Progenitor cell of endocrine pancreas (in vitro differentiated cells): ENCODE results near the gene NADK. TPM values are rescaled to one million over a fixed set of nuclear protein-coding genes. Genes with fewer than 3 reads are reported as not detected.
A peak's percentile ranks its signal among the peaks of the same experiment; 100 is the strongest.

Experiments used
- DNase-seq: peaks from one replicate; pipeline ENCODE4 v3.0.0; 2021; ENCODE audit warnings: low spot score; ENCODE audit not compliant: unreplicated experiment
- H3K27ac Mint-ChIP-seq: 2 replicates; pipeline ENCODE4 v1.8.0; 2021; ENCODE audit warnings: mild to moderate bottlenecking, moderate library complexity, mixed read lengths
- H3K27me3 Mint-ChIP-seq: 2 replicates; pipeline ENCODE4 v1.8.0; 2021; ENCODE audit warnings: mixed read lengths
- H3K36me3 Mint-ChIP-seq: 2 replicates; pipeline ENCODE4 v1.8.0; 2022; ENCODE audit warnings: mixed read lengths; ENCODE audit not compliant: insufficient read depth
- H3K4me1 Mint-ChIP-seq: 2 replicates; pipeline ENCODE4 v1.8.0; 2021; ENCODE audit warnings: low read depth, mixed read lengths
- H3K4me3 Mint-ChIP-seq: 2 replicates; pipeline ENCODE4 v1.8.0; 2021; ENCODE audit warnings: low read depth, mild to moderate bottlenecking, moderate library complexity, mixed read lengths
- H3K9me3 Mint-ChIP-seq: 2 replicates; pipeline ENCODE4 v1.8.0; 2021; ENCODE audit warnings: low read depth, mixed read lengths
- CTCF ChIP-seq: fragments of 200-600 bp; sonication (generic); IDR thresholded peaks from one replicate; pipeline ENCODE4 v1.5.0; 2021; ENCODE audit warnings: antibody characterized with exemption, mild to moderate bottlenecking; ENCODE audit not compliant: unreplicated experiment
- total RNA-seq: library from RNA; stranded (reverse); gene quantifications from 2 replicates; pipeline ENCODE4 v1.2.1, GENCODE V29; 2021

NADK gene
- total RNA-seq, 1 donor from 2014 or later, result 87.8 TPM

- no peak overlapping the region for H3K4me3 Mint-ChIP-seq
- no peaks in the 10 kb centered on the region for H3K4me1 Mint-ChIP-seq
- DNase-seq, result no peak
- H3K36me3 Mint-ChIP-seq, result peaks cover 8% of the 10 kb centered on the region
- H3K9me3 Mint-ChIP-seq, result no peaks in the 10 kb centered on the region
- no peaks in the 10 kb centered on the region for H3K27me3 Mint-ChIP-seq
- no peak for TF ChIP-seq CTCF
- no peak overlapping the region for H3K27ac Mint-ChIP-seq
Measured at GRCh38 chr1:1761504-1762376, 16.5 kb downstream of the NADK start.

GRCh38 chr1:1760715-1761114, 17.6 kb downstream of the NADK start:
- Mint-ChIP-seq H3K4me3 (no peak overlapping the region), H3K27me3 (no peaks in the 10 kb centered on the region), H3K36me3 (peaks cover 8% of the 10 kb centered on the region), H3K4me1 (no peaks in the 10 kb centered on the region), H3K27ac (no peak overlapping the region), H3K9me3 (no peaks in the 10 kb centered on the region)
- no peak for DNase-seq
- TF ChIP-seq CTCF, result no peak

DNA sequence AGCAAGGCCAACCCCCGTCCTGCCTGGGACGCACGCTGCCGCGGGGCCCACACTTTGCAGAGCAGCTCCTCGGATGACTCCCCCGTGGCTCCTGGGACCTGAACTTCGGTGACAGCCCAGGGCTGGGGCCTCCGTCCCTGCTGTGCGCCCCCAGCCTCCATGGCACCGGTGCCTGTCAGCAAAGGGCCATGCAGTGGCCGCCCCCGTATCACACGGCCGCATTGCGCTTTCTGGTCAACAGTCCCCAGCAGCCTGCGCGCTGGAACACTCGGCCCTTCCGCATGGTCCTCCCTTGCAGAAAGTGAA, 18.0 kb downstream of the NADK start:
- no peak for DNase-seq
- H3K27me3 Mint-ChIP-seq, result no peaks in the 10 kb centered on the region
- peaks cover 8% of the 10 kb centered on the region for H3K36me3 Mint-ChIP-seq
- no peak overlapping the region for H3K27ac Mint-ChIP-seq
- TF ChIP-seq CTCF, result no peak
- no peaks in the 10 kb centered on the region for H3K4me1 Mint-ChIP-seq
- no peaks in the 10 kb centered on the region for H3K9me3 Mint-ChIP-seq
- no peak overlapping the region for H3K4me3 Mint-ChIP-seq

DNA sequence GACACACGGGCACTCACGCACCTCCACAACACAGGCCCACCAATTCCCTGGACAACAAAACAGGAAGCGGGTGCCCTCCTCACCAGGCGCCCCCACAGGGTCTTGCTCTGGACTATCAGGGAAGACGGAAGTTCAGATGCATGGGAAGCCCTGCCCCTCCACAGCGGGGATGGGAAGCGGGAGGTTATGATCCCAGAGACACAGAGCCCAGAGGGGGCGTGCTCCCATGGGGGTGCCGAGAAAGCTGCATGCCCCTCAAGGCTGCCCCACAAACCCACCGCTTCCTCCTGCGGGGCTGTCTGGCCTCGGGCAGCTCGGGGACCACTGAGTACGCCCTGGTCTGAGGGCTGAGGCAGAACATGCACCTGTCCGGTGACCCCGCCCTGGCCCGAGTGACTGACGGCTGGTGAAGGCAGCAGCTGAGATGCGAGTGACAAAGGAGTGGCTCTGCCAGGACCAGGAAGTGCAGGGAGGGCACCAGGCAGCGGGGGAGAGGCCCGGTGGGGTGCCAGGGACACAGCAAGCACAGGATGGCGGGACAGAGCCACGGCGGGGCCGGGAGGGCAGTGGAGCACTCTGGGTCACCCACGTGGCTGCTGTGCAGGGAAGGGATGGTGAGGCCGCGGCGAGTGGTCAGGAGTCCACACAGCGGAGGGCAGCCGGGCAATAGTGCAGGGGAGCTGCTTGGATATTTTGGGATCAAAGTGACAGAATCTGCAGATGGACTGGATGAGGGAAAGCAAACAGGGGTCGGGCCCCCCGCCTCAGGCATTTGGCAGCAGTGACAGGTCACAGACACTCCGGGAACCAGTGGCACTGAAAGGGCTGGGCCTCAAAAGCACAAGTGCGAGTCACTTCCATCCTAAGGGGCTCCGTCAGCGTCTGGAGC, 18.6 kb downstream of the NADK start:
- H3K27me3 Mint-ChIP-seq, result no peaks in the 10 kb centered on the region
- no peak overlapping the region for H3K27ac Mint-ChIP-seq
- H3K4me1 Mint-ChIP-seq, result no peaks in the 10 kb centered on the region
- no peak for TF ChIP-seq CTCF
- no peaks in the 10 kb centered on the region for H3K9me3 Mint-ChIP-seq
- peaks cover 10% of the 10 kb centered on the region for H3K36me3 Mint-ChIP-seq
- H3K4me3 Mint-ChIP-seq, result no peak overlapping the region
- no peak for DNase-seq

- DNase-seq, result no peak
- peaks cover 10% of the 10 kb centered on the region for H3K36me3 Mint-ChIP-seq
- TF ChIP-seq CTCF, result no peak
- H3K9me3 Mint-ChIP-seq, result no peaks in the 10 kb centered on the region
- no peaks in the 10 kb centered on the region for H3K27me3 Mint-ChIP-seq
- H3K4me3 Mint-ChIP-seq, result no peak overlapping the region
- no peaks in the 10 kb centered on the region for H3K4me1 Mint-ChIP-seq
- peak overlapping the region; percentile 33 for H3K27ac Mint-ChIP-seq
Measured at GRCh38 chr1:1758692-1759455, 19.4 kb downstream of the NADK start.
